ENCODE results near the gene SCN1B. TPM values are rescaled to one million over a fixed set of nuclear protein-coding genes. Genes with fewer than 3 reads are reported as not detected.

The SCN1B gene
- total and polyA plus RNA-seq, 2 of the 13 experiments (the other 11 are each of a cell fraction or from before 2014, with no cell fraction given): 2.7 to 20.1 TPM

GRCh38 chr19:35030257-35031071 lies at the start of gene SCN1B (continued):
- TF ChIP-seq ZNF660 (CRISPR knock-in tag; IDR thresholded peaks at IDR 0.05; ENCODE audit: borderline replicate concordance, low read depth) (no peak), TAF15 (IDR thresholded peaks at IDR 0.05; ENCODE audit: low read depth, low read length, poor library complexity, severe bottlenecking) (no peak), ZFX (CRISPR knock-in tag; IDR thresholded peaks at IDR 0.05; ENCODE audit: low read depth) (peak; percentile 12; the same call in 1 of the 2 replicates), SSRP1 (CRISPR knock-in tag; IDR thresholded peaks at IDR 0.05) (no peak), GTF3A (CRISPR knock-in tag; conservative IDR thresholded peaks at IDR 0.05) (no peak), ZNF335 (CRISPR knock-in tag; IDR thresholded peaks at IDR 0.05) (no peak), SMC3 (IDR thresholded peaks at IDR 0.05; ENCODE audit: low read length) (no peak), ZBTB37 (CRISPR knock-in tag; IDR thresholded peaks at IDR 0.05) (no peak), ZNF879 (CRISPR knock-in tag; IDR thresholded peaks at IDR 0.05) (no peak), HNRNPLL (IDR thresholded peaks at IDR 0.05; ENCODE audit: low read depth, low read length, poor library complexity, severe bottlenecking) (no peak), ZNF432 (CRISPR knock-in tag; IDR thresholded peaks at IDR 0.05; ENCODE audit: borderline replicate concordance) (no peak), ZBTB42 (CRISPR knock-in tag; IDR thresholded peaks at IDR 0.05) (no peak), ZBTB20 (CRISPR knock-in tag; IDR thresholded peaks at IDR 0.05; ENCODE audit: borderline replicate concordance, low read depth) (no peak), TEAD3 (CRISPR knock-in tag; optimal IDR thresholded peaks at IDR 0.05; ENCODE audit: borderline replicate concordance) (no peak), SRSF1 (optimal IDR thresholded peaks at IDR 0.05; ENCODE audit: low read depth, low read length) (peak; percentile 32), ZNF761 (CRISPR knock-in tag; conservative IDR thresholded peaks at IDR 0.05) (no peak), NFE2L2 (IDR thresholded peaks at IDR 0.05; ENCODE audit: low read length) (no peak), TARDBP (CRISPR knock-in tag; IDR thresholded peaks at IDR 0.05) (no peak), ZNF746 (CRISPR knock-in tag; IDR thresholded peaks at IDR 0.05) (no peak), ZNF446 (CRISPR knock-in tag; IDR thresholded peaks at IDR 0.05) (no peak), ZC3H4 (CRISPR knock-in tag; IDR thresholded peaks at IDR 0.05; ENCODE audit: borderline replicate concordance) (no peak), STAT5B (CRISPR knock-in tag; IDR thresholded peaks at IDR 0.05) (no peak), ZBTB10 (CRISPR knock-in tag; IDR thresholded peaks at IDR 0.05; ENCODE audit: borderline replicate concordance) (no peak), ETV5 (CRISPR knock-in tag; IDR thresholded peaks at IDR 0.05; ENCODE audit: borderline replicate concordance) (no peak), ATAD3A (CRISPR knock-in tag; IDR thresholded peaks at IDR 0.05) (no peak)
- TF ChIP-seq, protein P1, sequence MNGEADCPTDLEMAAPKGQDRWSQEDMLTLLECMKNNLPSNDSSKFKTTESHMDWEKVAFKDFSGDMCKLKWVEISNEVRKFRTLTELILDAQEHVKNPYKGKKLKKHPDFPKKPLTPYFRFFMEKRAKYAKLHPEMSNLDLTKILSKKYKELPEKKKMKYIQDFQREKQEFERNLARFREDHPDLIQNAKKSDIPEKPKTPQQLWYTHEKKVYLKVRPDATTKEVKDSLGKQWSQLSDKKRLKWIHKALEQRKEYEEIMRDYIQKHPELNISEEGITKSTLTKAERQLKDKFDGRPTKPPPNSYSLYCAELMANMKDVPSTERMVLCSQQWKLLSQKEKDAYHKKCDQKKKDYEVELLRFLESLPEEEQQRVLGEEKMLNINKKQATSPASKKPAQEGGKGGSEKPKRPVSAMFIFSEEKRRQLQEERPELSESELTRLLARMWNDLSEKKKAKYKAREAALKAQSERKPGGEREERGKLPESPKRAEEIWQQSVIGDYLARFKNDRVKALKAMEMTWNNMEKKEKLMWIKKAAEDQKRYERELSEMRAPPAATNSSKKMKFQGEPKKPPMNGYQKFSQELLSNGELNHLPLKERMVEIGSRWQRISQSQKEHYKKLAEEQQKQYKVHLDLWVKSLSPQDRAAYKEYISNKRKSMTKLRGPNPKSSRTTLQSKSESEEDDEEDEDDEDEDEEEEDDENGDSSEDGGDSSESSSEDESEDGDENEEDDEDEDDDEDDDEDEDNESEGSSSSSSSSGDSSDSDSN (CRISPR knock-in tag; IDR thresholded peaks at IDR 0.05): peak; percentile 50
